ENCODE measurements around the gene PAGR1. TPM values are rescaled to one million over a fixed set of nuclear protein-coding genes. Genes with fewer than 3 reads are reported as not detected.

Gene PAGR1
- total and polyA plus RNA-seq, 2 of the 13 experiments (the other 11 are each of a cell fraction or from before 2014, with no cell fraction given): 9.8 to 66.4 TPM

DNA sequence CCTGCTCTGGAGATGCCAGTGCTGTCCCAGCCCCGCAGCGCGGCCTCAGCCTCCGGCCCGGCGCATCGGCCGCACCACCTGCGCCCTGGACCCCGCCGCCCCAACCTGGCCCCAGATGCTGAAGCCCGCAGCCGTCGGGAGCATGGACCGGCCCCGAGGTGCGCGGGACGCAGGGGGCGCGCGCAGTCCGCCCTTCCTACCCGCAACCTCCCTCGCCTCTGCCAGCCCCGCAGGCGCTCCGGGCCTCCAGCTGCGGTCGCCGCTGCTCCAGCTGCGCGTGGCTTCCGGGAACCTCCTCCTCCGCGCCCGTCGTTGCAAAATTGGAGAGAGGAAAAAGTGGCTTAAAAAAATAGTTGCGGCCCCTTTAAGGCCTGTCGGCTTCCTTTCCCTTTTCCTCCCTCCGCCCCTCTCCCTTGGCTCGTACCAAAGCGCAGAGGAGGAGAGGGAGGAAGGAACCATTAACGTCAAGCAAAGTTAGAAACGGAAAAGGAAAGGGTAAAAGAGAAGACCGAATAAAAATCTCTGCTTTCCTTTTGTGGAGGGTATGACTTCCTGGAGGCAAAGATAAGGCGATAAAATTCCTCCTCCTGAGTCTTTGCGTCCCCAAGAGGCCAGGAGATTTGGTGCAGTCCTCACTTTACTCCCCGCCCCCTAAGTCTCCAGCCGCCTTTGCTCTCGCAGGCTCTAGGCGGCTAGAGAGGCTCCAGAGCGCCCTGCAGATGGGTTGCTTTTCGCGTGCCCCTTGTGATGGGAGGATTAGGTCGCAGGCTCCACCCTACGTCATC is 47.1 kb downstream of the PAGR1 start, which contains the start of gene CDIPT (continued):
- TF ChIP-seq, protein P1, sequence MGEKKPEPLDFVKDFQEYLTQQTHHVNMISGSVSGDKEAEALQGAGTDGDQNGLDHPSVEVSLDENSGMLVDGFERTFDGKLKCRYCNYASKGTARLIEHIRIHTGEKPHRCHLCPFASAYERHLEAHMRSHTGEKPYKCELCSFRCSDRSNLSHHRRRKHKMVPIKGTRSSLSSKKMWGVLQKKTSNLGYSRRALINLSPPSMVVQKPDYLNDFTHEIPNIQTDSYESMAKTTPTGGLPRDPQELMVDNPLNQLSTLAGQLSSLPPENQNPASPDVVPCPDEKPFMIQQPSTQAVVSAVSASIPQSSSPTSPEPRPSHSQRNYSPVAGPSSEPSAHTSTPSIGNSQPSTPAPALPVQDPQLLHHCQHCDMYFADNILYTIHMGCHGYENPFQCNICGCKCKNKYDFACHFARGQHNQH (CRISPR knock-in tag; IDR thresholded peaks at IDR 0.05): peak; percentile 95
- TF ChIP-seq ZNF44 (CRISPR knock-in tag; IDR thresholded peaks at IDR 0.05) (0 out of 2 replicates have a peak, but pooled peaks have one; percentile 25), ZNF460 (CRISPR knock-in tag; IDR thresholded peaks at IDR 0.05; ENCODE audit: borderline replicate concordance) (no peak), ARHGAP35 (CRISPR knock-in tag; IDR thresholded peaks at IDR 0.05; ENCODE audit: borderline replicate concordance) (no peak; the same call in 1 of the 2 replicates), CHCHD3 (CRISPR knock-in tag; IDR thresholded peaks at IDR 0.05) (no peak), GATAD2A (CRISPR knock-in tag; IDR thresholded peaks at IDR 0.05) (peak; percentile 79), SRF (IDR thresholded peaks at IDR 0.05; ENCODE audit: low read depth, low read length) (peak; percentile 25; the same call in 1 of the 2 replicates), ZKSCAN1 (IDR thresholded peaks at IDR 0.05; ENCODE audit: low read length) (peak; percentile 52; the same call in 1 of the 2 replicates), NPAS2 (CRISPR knock-in tag; IDR thresholded peaks at IDR 0.05; ENCODE audit: borderline replicate concordance) (no peak), HDAC6 (IDR thresholded peaks at IDR 0.05; ENCODE audit: low read depth, low read length) (no peak), ZC3H13 (CRISPR knock-in tag; IDR thresholded peaks at IDR 0.05) (peak; percentile 49; the same call in 1 of the 2 replicates), TRIM24 (CRISPR knock-in tag; IDR thresholded peaks at IDR 0.05) (no peak), SOX6 (IDR thresholded peaks at IDR 0.05) (no peak), SOX6 (CRISPR knock-in tag; IDR thresholded peaks at IDR 0.05) (peak; percentile 68)
- TF ChIP-seq, protein P2, sequence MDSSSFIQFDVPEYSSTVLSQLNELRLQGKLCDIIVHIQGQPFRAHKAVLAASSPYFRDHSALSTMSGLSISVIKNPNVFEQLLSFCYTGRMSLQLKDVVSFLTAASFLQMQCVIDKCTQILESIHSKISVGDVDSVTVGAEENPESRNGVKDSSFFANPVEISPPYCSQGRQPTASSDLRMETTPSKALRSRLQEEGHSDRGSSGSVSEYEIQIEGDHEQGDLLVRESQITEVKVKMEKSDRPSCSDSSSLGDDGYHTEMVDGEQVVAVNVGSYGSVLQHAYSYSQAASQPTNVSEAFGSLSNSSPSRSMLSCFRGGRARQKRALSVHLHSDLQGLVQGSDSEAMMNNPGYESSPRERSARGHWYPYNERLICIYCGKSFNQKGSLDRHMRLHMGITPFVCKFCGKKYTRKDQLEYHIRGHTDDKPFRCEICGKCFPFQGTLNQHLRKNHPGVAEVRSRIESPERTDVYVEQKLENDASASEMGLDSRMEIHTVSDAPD (CRISPR knock-in tag; IDR thresholded peaks at IDR 0.05): no peak
- TF ChIP-seq, protein P3, sequence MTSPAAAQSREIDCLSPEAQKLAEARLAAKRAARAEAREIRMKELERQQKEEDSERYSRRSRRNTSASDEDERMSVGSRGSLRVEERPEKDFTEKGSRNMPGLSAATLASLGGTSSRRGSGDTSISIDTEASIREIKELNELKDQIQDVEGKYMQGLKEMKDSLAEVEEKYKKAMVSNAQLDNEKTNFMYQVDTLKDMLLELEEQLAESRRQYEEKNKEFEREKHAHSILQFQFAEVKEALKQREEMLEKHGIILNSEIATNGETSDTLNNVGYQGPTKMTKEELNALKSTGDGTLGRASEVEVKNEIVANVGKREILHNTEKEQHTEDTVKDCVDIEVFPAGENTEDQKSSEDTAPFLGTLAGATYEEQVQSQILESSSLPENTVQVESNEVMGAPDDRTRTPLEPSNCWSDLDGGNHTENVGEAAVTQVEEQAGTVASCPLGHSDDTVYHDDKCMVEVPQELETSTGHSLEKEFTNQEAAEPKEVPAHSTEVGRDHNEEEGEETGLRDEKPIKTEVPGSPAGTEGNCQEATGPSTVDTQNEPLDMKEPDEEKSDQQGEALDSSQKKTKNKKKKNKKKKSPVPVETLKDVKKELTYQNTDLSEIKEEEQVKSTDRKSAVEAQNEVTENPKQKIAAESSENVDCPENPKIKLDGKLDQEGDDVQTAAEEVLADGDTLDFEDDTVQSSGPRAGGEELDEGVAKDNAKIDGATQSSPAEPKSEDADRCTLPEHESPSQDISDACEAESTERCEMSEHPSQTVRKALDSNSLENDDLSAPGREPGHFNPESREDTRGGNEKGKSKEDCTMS (CRISPR knock-in tag; conservative IDR thresholded peaks at IDR 0.05): 0 out of 2 replicates have a peak, but pooled peaks have one; percentile 76
- TF ChIP-seq, protein P4, sequence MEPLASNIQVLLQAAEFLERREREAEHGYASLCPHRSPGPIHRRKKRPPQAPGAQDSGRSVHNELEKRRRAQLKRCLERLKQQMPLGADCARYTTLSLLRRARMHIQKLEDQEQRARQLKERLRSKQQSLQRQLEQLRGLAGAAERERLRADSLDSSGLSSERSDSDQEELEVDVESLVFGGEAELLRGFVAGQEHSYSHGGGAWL (CRISPR knock-in tag; IDR thresholded peaks at IDR 0.05): peak; percentile 88
- TF ChIP-seq, protein P5, sequence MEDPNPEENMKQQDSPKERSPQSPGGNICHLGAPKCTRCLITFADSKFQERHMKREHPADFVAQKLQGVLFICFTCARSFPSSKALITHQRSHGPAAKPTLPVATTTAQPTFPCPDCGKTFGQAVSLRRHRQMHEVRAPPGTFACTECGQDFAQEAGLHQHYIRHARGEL (CRISPR knock-in tag; IDR thresholded peaks at IDR 0.05): no peak
- TF ChIP-seq, protein P6, sequence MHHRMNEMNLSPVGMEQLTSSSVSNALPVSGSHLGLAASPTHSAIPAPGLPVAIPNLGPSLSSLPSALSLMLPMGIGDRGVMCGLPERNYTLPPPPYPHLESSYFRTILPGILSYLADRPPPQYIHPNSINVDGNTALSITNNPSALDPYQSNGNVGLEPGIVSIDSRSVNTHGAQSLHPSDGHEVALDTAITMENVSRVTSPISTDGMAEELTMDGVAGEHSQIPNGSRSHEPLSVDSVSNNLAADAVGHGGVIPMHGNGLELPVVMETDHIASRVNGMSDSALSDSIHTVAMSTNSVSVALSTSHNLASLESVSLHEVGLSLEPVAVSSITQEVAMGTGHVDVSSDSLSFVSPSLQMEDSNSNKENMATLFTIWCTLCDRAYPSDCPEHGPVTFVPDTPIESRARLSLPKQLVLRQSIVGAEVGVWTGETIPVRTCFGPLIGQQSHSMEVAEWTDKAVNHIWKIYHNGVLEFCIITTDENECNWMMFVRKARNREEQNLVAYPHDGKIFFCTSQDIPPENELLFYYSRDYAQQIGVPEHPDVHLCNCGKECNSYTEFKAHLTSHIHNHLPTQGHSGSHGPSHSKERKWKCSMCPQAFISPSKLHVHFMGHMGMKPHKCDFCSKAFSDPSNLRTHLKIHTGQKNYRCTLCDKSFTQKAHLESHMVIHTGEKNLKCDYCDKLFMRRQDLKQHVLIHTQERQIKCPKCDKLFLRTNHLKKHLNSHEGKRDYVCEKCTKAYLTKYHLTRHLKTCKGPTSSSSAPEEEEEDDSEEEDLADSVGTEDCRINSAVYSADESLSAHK (CRISPR knock-in tag; IDR thresholded peaks at IDR 0.05; ENCODE audit: borderline replicate concordance): no peak
- TF ChIP-seq, protein P7, sequence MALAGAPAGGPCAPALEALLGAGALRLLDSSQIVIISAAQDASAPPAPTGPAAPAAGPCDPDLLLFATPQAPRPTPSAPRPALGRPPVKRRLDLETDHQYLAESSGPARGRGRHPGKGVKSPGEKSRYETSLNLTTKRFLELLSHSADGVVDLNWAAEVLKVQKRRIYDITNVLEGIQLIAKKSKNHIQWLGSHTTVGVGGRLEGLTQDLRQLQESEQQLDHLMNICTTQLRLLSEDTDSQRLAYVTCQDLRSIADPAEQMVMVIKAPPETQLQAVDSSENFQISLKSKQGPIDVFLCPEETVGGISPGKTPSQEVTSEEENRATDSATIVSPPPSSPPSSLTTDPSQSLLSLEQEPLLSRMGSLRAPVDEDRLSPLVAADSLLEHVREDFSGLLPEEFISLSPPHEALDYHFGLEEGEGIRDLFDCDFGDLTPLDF (CRISPR knock-in tag; IDR thresholded peaks at IDR 0.05): no peak

Measured in HepG2 (cell line).